Panc1 (cell line): Measurements from ENCODE around the gene VSIG2.

ENCODE experiments used
- POLR2AphosphoS5 ChIP-seq: IDR thresholded peaks from 2 replicates; pipeline ENCODE4 v1.6.1; 2012; ENCODE audit warnings: mild to moderate bottlenecking, low read depth, low read length, moderate library complexity
- TF ChIP-seq, protein P1 (sequence below): fragments of 450-650 bp; IDR thresholded peaks from 2 replicates; pipeline ENCODE4 v1.5.1; 2017; ENCODE audit warnings: mild to moderate bottlenecking

DNA sequence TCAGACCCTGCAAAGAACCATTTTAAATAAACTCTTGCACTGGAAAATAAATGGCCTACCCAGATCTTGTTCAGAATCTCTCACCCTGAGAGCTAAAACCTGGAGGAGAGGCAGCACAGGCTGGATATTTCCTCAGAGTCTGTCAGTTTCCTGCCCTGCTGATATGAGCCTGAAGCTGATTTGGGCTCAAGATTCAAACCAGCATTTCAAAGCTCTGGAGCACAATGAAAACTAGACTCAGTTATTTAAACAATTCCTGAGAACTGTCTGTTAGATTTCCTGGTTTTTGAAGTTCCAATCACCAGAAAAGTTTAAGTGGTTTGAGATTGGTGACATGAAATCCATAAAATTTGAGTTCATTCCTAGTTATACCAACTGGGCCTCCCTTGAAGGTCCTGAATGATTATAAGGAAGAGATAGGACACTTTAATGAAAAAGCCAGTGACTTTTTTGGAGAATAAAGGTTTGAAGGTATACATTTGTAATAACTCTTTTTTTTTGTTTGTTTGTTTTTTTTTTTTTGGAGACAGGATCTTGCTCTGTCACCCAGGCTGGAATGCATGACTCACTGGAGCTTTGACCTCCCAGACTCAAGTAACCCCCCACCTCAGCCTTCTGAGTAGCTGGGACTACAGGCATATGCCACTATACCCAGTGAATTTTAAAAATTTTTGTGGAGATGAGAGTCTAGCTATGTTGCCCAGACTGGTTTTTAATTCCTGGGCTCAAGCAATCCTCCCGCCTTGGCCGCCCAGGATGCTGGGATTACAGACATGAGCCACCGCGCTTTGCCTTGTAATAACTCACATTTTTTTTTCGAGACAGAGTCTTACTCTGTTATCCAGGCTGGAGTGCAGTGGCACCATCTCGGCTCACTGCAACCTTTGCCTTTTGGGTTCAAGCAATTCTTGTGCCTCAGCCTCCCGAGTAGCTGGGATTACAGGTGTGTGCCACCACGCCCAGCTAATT is 18.0 kb upstream of the VSIG2 start:
- TF ChIP-seq POLR2AphosphoS5: no peak
- TF ChIP-seq, protein P1, sequence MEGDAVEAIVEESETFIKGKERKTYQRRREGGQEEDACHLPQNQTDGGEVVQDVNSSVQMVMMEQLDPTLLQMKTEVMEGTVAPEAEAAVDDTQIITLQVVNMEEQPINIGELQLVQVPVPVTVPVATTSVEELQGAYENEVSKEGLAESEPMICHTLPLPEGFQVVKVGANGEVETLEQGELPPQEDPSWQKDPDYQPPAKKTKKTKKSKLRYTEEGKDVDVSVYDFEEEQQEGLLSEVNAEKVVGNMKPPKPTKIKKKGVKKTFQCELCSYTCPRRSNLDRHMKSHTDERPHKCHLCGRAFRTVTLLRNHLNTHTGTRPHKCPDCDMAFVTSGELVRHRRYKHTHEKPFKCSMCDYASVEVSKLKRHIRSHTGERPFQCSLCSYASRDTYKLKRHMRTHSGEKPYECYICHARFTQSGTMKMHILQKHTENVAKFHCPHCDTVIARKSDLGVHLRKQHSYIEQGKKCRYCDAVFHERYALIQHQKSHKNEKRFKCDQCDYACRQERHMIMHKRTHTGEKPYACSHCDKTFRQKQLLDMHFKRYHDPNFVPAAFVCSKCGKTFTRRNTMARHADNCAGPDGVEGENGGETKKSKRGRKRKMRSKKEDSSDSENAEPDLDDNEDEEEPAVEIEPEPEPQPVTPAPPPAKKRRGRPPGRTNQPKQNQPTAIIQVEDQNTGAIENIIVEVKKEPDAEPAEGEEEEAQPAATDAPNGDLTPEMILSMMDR: no peak
